ENCODE measurements around the gene MS4A4E.
A peak's percentile ranks its signal among the peaks of the same experiment; 100 is the strongest.

MS4A4E gene

DNA sequence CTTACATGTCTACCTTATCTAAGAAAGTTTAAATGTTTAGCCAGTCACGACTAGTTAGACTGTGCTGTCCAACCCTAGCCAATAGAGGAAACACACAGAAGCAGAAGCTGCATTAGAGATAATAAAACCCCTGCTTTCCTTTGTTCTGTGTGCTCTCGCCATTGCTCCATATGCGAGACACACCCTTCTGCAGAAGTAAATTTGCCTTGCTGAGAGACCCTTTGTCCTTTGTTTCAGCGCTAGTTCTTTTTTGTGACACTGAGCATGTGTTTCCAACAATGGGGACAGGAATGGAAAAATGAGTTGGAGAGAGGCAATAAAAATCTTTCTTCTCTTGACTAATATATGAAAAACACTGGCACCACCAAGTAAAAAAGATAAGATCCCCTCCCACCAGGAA is 18.1 kb upstream of the MS4A4E start:
- Histone ChIP-seq H3K4me1 (ENCODE audit: control insufficient read depth in 1 of 2, insufficient read depth in 2 of 2, low read length in 2 of 2) (no peaks in the 10 kb centered on the region), H3K27ac (ENCODE audit: low read length) (no peak overlapping the region), H3K9me3 (ENCODE audit: control insufficient read depth in 1 of 2, low read length in 2 of 2) (peaks cover 0 to 2% of the 10 kb centered on the region in 2 donors), H3K27me3 (ENCODE audit: low read depth, low read length) (no peaks in the 10 kb centered on the region), H3K36me3 (ENCODE audit: control insufficient read depth in 1 of 2, insufficient read depth in 2 of 2, low read length in 2 of 2) (no peaks in the 10 kb centered on the region), H3K4me3 (ENCODE audit: low read depth in 1 of 2, low read length in 2 of 2) (no peak overlapping the region)

- no peak overlapping the region for H3K4me3 ChIP-seq (ENCODE audit: low read depth in 1 of 2, low read length in 2 of 2)
- no peaks in the 10 kb centered on the region for H3K27me3 ChIP-seq (ENCODE audit: low read depth, low read length)
- H3K4me1 ChIP-seq (ENCODE audit: control insufficient read depth in 1 of 2, insufficient read depth in 2 of 2, low read length in 2 of 2): peaks cover 0 to 5% of the 10 kb centered on the region in 2 donors
- H3K9me3 ChIP-seq (ENCODE audit: control insufficient read depth in 1 of 2, low read length in 2 of 2): peaks cover 0 to 8% of the 10 kb centered on the region in 2 donors
- H3K36me3 ChIP-seq (ENCODE audit: control insufficient read depth in 1 of 2, insufficient read depth in 2 of 2, low read length in 2 of 2): no peaks in the 10 kb centered on the region
- H3K27ac ChIP-seq (ENCODE audit: low read length): no peak overlapping the region
Measured at GRCh38 chr11:60257956-60258722, 15.2 kb upstream of the MS4A4E start.

- Histone ChIP-seq H3K36me3 (ENCODE audit: control insufficient read depth in 1 of 2, insufficient read depth in 2 of 2, low read length in 2 of 2) (no peaks in the 10 kb centered on the region), H3K9me3 (ENCODE audit: control insufficient read depth in 1 of 2, low read length in 2 of 2) (peaks cover 0 to 6% of the 10 kb centered on the region in 2 donors), H3K27ac (ENCODE audit: low read length) (no peak overlapping the region), H3K27me3 (ENCODE audit: low read depth, low read length) (no peaks in the 10 kb centered on the region), H3K4me1 (ENCODE audit: control insufficient read depth in 1 of 2, insufficient read depth in 2 of 2, low read length in 2 of 2) (peaks cover 0 to 6% of the 10 kb centered on the region in 2 donors), H3K4me3 (ENCODE audit: low read depth in 1 of 2, low read length in 2 of 2) (no peak overlapping the region)
Measured at GRCh38 chr11:60252213-60253108, 9.5 kb upstream of the MS4A4E start.

DNA sequence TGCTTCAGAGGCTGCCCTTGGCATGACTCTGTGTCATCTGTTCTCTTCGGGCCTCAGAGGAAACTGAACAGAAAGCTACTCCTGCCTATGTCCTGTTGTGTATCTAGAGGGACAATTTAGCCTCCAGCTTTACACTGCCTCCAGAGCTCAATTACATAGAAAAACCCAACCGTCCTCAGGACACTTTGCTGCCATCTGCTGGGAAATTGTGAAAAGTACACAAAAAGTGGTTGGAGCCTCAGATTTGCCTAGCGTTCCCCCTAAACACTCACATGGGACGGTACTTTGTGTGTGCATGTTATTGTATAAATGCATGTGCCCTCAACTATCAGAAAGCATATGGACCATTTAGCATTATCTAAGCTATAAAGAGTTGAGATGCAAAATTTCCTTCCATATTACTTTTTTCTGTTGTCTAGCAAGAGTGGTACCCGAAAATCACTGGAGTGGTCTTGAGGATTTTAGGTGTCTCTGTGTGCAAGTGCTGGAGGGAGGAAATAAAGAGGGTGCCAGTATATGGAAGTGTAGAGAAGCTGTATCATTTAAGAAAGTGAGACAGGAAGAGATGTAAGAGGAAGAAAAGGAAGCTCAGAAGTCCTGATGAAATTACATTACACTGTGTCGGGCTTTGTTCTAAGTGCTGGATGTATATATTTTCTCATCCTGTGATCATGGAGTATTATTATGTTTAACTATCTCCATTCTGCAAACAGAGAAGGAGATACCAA is 8.7 kb upstream of the MS4A4E start:
- Histone ChIP-seq H3K36me3 (ENCODE audit: control insufficient read depth in 1 of 2, insufficient read depth in 2 of 2, low read length in 2 of 2) (no peaks in the 10 kb centered on the region), H3K9me3 (ENCODE audit: control insufficient read depth in 1 of 2, low read length in 2 of 2) (peaks cover 0 to 6% of the 10 kb centered on the region in 2 donors), H3K27ac (ENCODE audit: low read length) (no peak overlapping the region), H3K27me3 (ENCODE audit: low read depth, low read length) (no peaks in the 10 kb centered on the region), H3K4me1 (ENCODE audit: control insufficient read depth in 1 of 2, insufficient read depth in 2 of 2, low read length in 2 of 2) (peaks cover 0 to 6% of the 10 kb centered on the region in 2 donors), H3K4me3 (ENCODE audit: low read depth in 1 of 2, low read length in 2 of 2) (no peak overlapping the region)

- Histone ChIP-seq H3K9me3 (ENCODE audit: control insufficient read depth in 1 of 2, low read length in 2 of 2) (no peaks in the 10 kb centered on the region), H3K36me3 (ENCODE audit: control insufficient read depth in 1 of 2, insufficient read depth in 2 of 2, low read length in 2 of 2) (no peaks in the 10 kb centered on the region), H3K4me3 (ENCODE audit: low read depth in 1 of 2, low read length in 2 of 2) (no peak overlapping the region), H3K27me3 (ENCODE audit: low read depth, low read length) (no peaks in the 10 kb centered on the region), H3K4me1 (ENCODE audit: control insufficient read depth in 1 of 2, insufficient read depth in 2 of 2, low read length in 2 of 2) (no peaks in the 10 kb centered on the region), H3K27ac (ENCODE audit: low read length) (peak overlapping the region; percentile 31)
Measured at GRCh38 chr11:60241786-60242185, 1.2 kb downstream of the MS4A4E start.

- Histone ChIP-seq H3K27ac (ENCODE audit: low read length) (no peak overlapping the region), H3K4me3 (ENCODE audit: low read depth in 1 of 2, low read length in 2 of 2) (no peak overlapping the region), H3K4me1 (ENCODE audit: control insufficient read depth in 1 of 2, insufficient read depth in 2 of 2, low read length in 2 of 2) (no peaks in the 10 kb centered on the region), H3K27me3 (ENCODE audit: low read depth, low read length) (no peaks in the 10 kb centered on the region), H3K9me3 (ENCODE audit: control insufficient read depth in 1 of 2, low read length in 2 of 2) (no peaks in the 10 kb centered on the region), H3K36me3 (ENCODE audit: control insufficient read depth in 1 of 2, insufficient read depth in 2 of 2, low read length in 2 of 2) (no peaks in the 10 kb centered on the region)
Measured at GRCh38 chr11:60240662-60241061, 2.3 kb downstream of the MS4A4E start.

DNA sequence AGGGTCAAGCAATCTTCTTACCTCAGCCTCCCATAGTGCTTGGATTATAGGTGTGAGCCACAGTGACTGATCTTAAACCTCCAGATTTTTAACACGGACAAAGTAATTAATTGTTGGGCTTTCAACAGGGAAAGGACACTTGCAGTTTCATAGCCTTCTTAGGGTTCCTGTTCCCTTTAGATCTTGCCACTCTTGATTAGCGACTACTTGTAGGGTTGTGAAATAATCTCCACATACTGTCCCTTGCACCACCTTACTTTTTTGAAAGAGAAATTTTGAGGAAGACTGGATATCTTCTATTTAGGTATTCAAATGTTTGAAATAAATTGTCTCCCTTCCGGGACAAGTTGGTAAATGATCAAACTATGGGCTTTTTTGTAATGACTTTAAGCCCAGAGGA is 7.6 kb downstream of the MS4A4E start:
- no peak overlapping the region for H3K27ac ChIP-seq (ENCODE audit: low read length)
- no peaks in the 10 kb centered on the region for H3K4me1 ChIP-seq (ENCODE audit: control insufficient read depth in 1 of 2, insufficient read depth in 2 of 2, low read length in 2 of 2)
- H3K9me3 ChIP-seq (ENCODE audit: control insufficient read depth in 1 of 2, low read length in 2 of 2): peaks cover 0 to 3% of the 10 kb centered on the region in 2 donors
- no peaks in the 10 kb centered on the region for H3K27me3 ChIP-seq (ENCODE audit: low read depth, low read length)
- no peak overlapping the region for H3K4me3 ChIP-seq (ENCODE audit: low read depth in 1 of 2, low read length in 2 of 2)
- no peaks in the 10 kb centered on the region for H3K36me3 ChIP-seq (ENCODE audit: control insufficient read depth in 1 of 2, insufficient read depth in 2 of 2, low read length in 2 of 2)

DNA sequence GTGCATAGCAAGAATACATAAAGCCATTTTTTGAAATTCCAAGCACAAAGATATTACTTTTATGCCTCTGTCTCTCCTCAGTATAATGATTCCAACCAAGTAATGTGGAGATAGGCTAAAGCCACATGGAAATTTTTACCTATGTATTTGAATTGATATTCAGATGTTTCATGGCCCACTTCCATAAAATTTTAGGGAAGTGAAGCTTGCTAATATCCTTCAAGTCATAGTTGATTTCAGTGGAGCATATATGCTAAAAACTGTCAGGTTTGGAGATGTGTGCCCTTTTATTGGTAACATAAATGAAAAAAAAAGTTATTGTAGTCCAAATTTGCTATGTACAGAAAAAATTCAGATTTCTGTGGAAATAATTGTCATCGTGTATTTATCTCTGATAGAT is 12.3 kb downstream of the MS4A4E start:
- H3K4me3 ChIP-seq (ENCODE audit: low read depth in 1 of 2, low read length in 2 of 2): no peak overlapping the region
- H3K4me1 ChIP-seq (ENCODE audit: control insufficient read depth in 1 of 2, insufficient read depth in 2 of 2, low read length in 2 of 2): no peaks in the 10 kb centered on the region
- peaks cover 0 to 3% of the 10 kb centered on the region in 2 donors for H3K9me3 ChIP-seq (ENCODE audit: control insufficient read depth in 1 of 2, low read length in 2 of 2)
- no peak overlapping the region for H3K27ac ChIP-seq (ENCODE audit: low read length)
- no peaks in the 10 kb centered on the region for H3K36me3 ChIP-seq (ENCODE audit: control insufficient read depth in 1 of 2, insufficient read depth in 2 of 2, low read length in 2 of 2)
- H3K27me3 ChIP-seq (ENCODE audit: low read depth, low read length): no peaks in the 10 kb centered on the region

DNA sequence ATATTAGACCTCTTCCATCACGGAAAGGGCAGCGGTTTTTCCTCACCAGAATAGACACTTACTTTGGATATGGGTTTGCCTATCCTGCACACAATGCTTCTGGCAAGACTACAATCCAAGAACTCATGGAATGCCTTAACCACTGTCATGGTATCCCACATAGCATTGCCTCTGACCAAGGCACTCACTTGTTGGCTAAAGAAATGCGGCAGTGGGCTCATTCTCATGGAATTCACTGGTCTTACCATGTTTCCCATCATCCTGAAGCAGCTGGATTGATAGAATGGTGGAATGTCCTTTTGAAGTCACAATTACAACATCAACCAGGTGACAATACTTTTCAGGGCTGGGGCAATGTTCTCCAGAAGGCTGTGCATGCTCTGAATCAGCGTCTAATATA is 20.8 kb downstream of the MS4A4E start:
- H3K36me3 ChIP-seq (ENCODE audit: control insufficient read depth in 1 of 2, insufficient read depth in 2 of 2, low read length in 2 of 2): no peaks in the 10 kb centered on the region
- no peaks in the 10 kb centered on the region for H3K27me3 ChIP-seq (ENCODE audit: low read depth, low read length)
- H3K27ac ChIP-seq (ENCODE audit: low read length): no peak overlapping the region
- no peak overlapping the region for H3K4me3 ChIP-seq (ENCODE audit: low read depth in 1 of 2, low read length in 2 of 2)
- no peaks in the 10 kb centered on the region for H3K9me3 ChIP-seq (ENCODE audit: control insufficient read depth in 1 of 2, low read length in 2 of 2)
- H3K4me1 ChIP-seq (ENCODE audit: control insufficient read depth in 1 of 2, insufficient read depth in 2 of 2, low read length in 2 of 2): no peaks in the 10 kb centered on the region

- H3K27ac ChIP-seq (ENCODE audit: low read length): no peak overlapping the region
- no peaks in the 10 kb centered on the region for H3K36me3 ChIP-seq (ENCODE audit: control insufficient read depth in 1 of 2, insufficient read depth in 2 of 2, low read length in 2 of 2)
- no peaks in the 10 kb centered on the region for H3K27me3 ChIP-seq (ENCODE audit: low read depth, low read length)
- H3K9me3 ChIP-seq (ENCODE audit: control insufficient read depth in 1 of 2, low read length in 2 of 2): no peaks in the 10 kb centered on the region
- no peak overlapping the region for H3K4me3 ChIP-seq (ENCODE audit: low read depth in 1 of 2, low read length in 2 of 2)
- no peaks in the 10 kb centered on the region for H3K4me1 ChIP-seq (ENCODE audit: control insufficient read depth in 1 of 2, insufficient read depth in 2 of 2, low read length in 2 of 2)
Measured at GRCh38 chr11:60221692-60222091, 21.2 kb downstream of the MS4A4E start.

- H3K27me3 ChIP-seq (ENCODE audit: low read depth, low read length): no peaks in the 10 kb centered on the region
- no peaks in the 10 kb centered on the region for H3K9me3 ChIP-seq (ENCODE audit: control insufficient read depth in 1 of 2, low read length in 2 of 2)
- H3K27ac ChIP-seq (ENCODE audit: low read length): no peak overlapping the region
- H3K4me1 ChIP-seq (ENCODE audit: control insufficient read depth in 1 of 2, insufficient read depth in 2 of 2, low read length in 2 of 2): no peaks in the 10 kb centered on the region
- no peaks in the 10 kb centered on the region for H3K36me3 ChIP-seq (ENCODE audit: control insufficient read depth in 1 of 2, insufficient read depth in 2 of 2, low read length in 2 of 2)
- no peak overlapping the region for H3K4me3 ChIP-seq (ENCODE audit: low read depth in 1 of 2, low read length in 2 of 2)
Measured at GRCh38 chr11:60221181-60221580, 21.8 kb downstream of the MS4A4E start.

Data from muscle layer of duodenum (tissue), 2 donors.